HepG2 (cell line): Measurements from ENCODE around the gene TSHZ1. TPM values are rescaled to one million over a fixed set of nuclear protein-coding genes. Genes with fewer than 3 reads are reported as not detected.
A peak's percentile ranks its signal among the peaks of the same experiment; 100 is the strongest.

Source experiments
- ATAC-seq: fragments of 200-7000 bp; cut with Tn5 transposase; 3 replicates; pipeline ENCODE4 v1.9.1; 2020; ENCODE audit warnings: mild to moderate bottlenecking, moderate library complexity
- BruUV-seq: library from RNA; stranded (reverse); fragments of 400-500 nt; replicated peaks from 2 replicates; lab custom pipeline; 2021; lab: Mats Ljungman, UMichigan
- CTCF ChIA-PET: fragments of 300-600 bp; formaldehyde crosslinking; extraction: SDS; loops from one replicate; lab custom pipeline; 2021; ENCODE audit warnings: low total read pairs, inconsistent platforms, low intra/inter-chr PET ratio; lab: Yijun Ruan, JAX
- POLR2A ChIA-PET: fragments of 350-600 bp; sonication (Branson Sonifier 250); formaldehyde crosslinking; loops from one replicate; lab custom pipeline; 2020; ENCODE audit warnings: antibody characterized with exemption, inconsistent platforms; lab: Yijun Ruan, JAX
- DNase-seq: peaks from one replicate; pipeline ENCODE4 v3.0.0-alpha.2; 2015; ENCODE audit warnings: low spot score
- FAIRE-seq: peaks from 3 replicates; lab custom pipeline; 2011; peaks lifted over from hg19 to GRCh38; lab: Jason Lieb, UNC
- H2AFZ ChIP-seq: one replicate; pipeline ENCODE4 v1.6.1; 2011; ENCODE audit warnings: low read length, inconsistent platforms
- H3K27ac ChIP-seq: fragments of 300-600 bp; 3 replicates; pipeline ENCODE4 v1.8.0; 2011; ENCODE audit warnings: mixed run types, mild to moderate bottlenecking, mixed read lengths, low read length, inconsistent platforms; ENCODE audit not compliant: insufficient read depth; ENCODE audit errors: extremely low read length
- H3K27me3 ChIP-seq, 2 experiments: fragments of 200-600 bp in 1 of 2; 2 replicates in 1 of 2; 3 replicates in 1 of 2; pipeline versions ENCODE4 v1.6.0 to v1.8.0; 2011; ENCODE audit warnings: low read length in 2 of 2, mild to moderate bottlenecking in 2 of 2, moderate library complexity in 2 of 2, inconsistent platforms in 1 of 2; ENCODE audit not compliant: insufficient read depth in 2 of 2, control insufficient read depth in 1 of 2
- H3K36me3 ChIP-seq, 2 experiments: fragments of 200-600 bp in 1 of 2; replicated peaks in 1 of 2; 2 replicates in 1 of 2; 3 replicates in 1 of 2; pipeline versions ENCODE4 v1.5.1 to v1.8.0; 2011; ENCODE audit warnings: low read length in 2 of 2, inconsistent platforms in 1 of 2; ENCODE audit not compliant: insufficient read depth in 2 of 2, control insufficient read depth in 1 of 2
- H3K4me1 ChIP-seq: 2 replicates; pipeline ENCODE4 v1.5.1; 2012; ENCODE audit warnings: low read length, inconsistent platforms; ENCODE audit not compliant: insufficient read depth
- H3K4me2 ChIP-seq: 2 replicates; pipeline ENCODE4 v1.6.0; 2011; ENCODE audit warnings: low read depth, low read length, inconsistent platforms
- H3K4me3 ChIP-seq, 3 experiments: fragments of 200-600 bp in 1 of 3; sonication (generic), shearing (Covaris generic) in 1 of 3; replicated peaks in 1 of 3; 2 replicates each; pipeline ENCODE4 v1.5.1; 2011 to 2016; ENCODE audit warnings: low read length in 3 of 3, inconsistent platforms in 2 of 3, low read depth in 2 of 3, mild to moderate bottlenecking in 2 of 3, control low read depth in 1 of 3, mixed read lengths in 1 of 3; ENCODE audit not compliant: insufficient read depth in 1 of 3
- H3K79me2 ChIP-seq: one replicate; pipeline ENCODE4 v1.6.1; 2011; ENCODE audit warnings: low read length, inconsistent platforms; ENCODE audit not compliant: insufficient read depth
- H3K9ac ChIP-seq: 2 replicates; pipeline ENCODE4 v1.6.0; 2011; ENCODE audit warnings: mild to moderate bottlenecking, low read depth, low read length, inconsistent platforms; ENCODE audit not compliant: insufficient read depth
- H3K9me3 ChIP-seq: 2 replicates; pipeline ENCODE4 v1.5.1; 2012; ENCODE audit warnings: mild to moderate bottlenecking, low read length
- H4K20me1 ChIP-seq: 2 replicates; pipeline ENCODE4 v1.6.0; 2011; ENCODE audit warnings: inconsistent platforms, mild to moderate bottlenecking, low read length, moderate library complexity; ENCODE audit not compliant: insufficient read depth
- ADNP ChIP-seq: sonication (generic); formaldehyde crosslinking; IDR thresholded peaks from 2 replicates; pipeline ENCODE4 v1.4.0; 2020; ENCODE audit warnings: missing genetic modification reagents
- MAFK ChIP-seq, 2 experiments: IDR thresholded peaks in 1 of 2; conservative IDR thresholded peaks in 1 of 2; 2 replicates each; pipeline ENCODE4 v1.6.1; 2011; ENCODE audit warnings: improper control_type of control experiment in 2 of 2, low read length in 2 of 2
- NR3C1 ChIP-seq: sonication (generic); formaldehyde crosslinking; IDR thresholded peaks from 2 replicates; pipeline ENCODE4 v1.4.0; 2020; ENCODE audit warnings: missing genetic modification reagents
- U2AF2 ChIP-seq: fragments of 200-400 bp; formaldehyde crosslinking; IDR thresholded peaks from 2 replicates; pipeline ENCODE4 v1.6.1; 2017; ENCODE audit warnings: low read depth, mild to moderate bottlenecking, low read length
- ZNF350 ChIP-seq: sonication (generic); formaldehyde crosslinking; IDR thresholded peaks from 2 replicates; pipeline ENCODE4 v1.4.0; 2020; ENCODE audit warnings: mild to moderate bottlenecking, low read depth, missing genetic modification reagents, borderline replicate concordance
- ZNF441 ChIP-seq: sonication (generic); formaldehyde crosslinking; IDR thresholded peaks from 2 replicates; pipeline ENCODE4 v1.7.0; 2021; ENCODE audit warnings: missing genetic modification reagents, borderline replicate concordance
- WGBS: methylation state at CpG from one replicate; pipeline ENCODE4 v1.1.6; 2017; ENCODE audit warnings: low lambda C conversion rate; 5-methylcytosine and 5-hydroxymethylcytosine counted together
- in situ Hi-C: cut with HindIII; loops from 2 replicates; pipeline ENCODE4 v1.10.0; 2017; ENCODE audit warnings: low pct_unique_long_range_greater_than_20kb; ENCODE audit not compliant: extremely low pct_ligation_motif_present
- intact Hi-C: fragments of 100-400 bp; cut with micrococcal nuclease; formaldehyde crosslinking; loops from one replicate; pipeline ENCODE4 v1.10.0; 2022; ENCODE audit not compliant: unreplicated experiment
- polyA plus RNA-seq, 8 experiments: library from polyadenylated mRNA; depleted of rRNA in 3 of 8; stranded (reverse) in 7 of 8; unstranded in 1 of 8; fragments of >200 nt; fragmentation: Illumina TruSeq in 4 of 8; extraction: Trizol in 4 of 8; gene quantifications; 2 replicates each; pipeline versions ENCODE4 v1.2.1 to v1.2.3, GENCODE V29; 2011 to 2016; ENCODE audit warnings: low read depth in 4 of 8, missing spikeins in 1 of 8, mixed read lengths in 1 of 8; ENCODE audit not compliant: insufficient read depth in 1 of 8
- total RNA-seq, 5 experiments: library from RNA; depleted of rRNA; stranded (reverse); fragments of >200 nt; fragmentation: Illumina TruSeq; extraction: Trizol; gene quantifications; 2 replicates each; pipeline ENCODE4 v1.2.3, GENCODE V29; 2016; ENCODE audit warnings: low read depth in 1 of 5
- TF ChIP-seq, protein P1 (sequence below): sonication (generic); formaldehyde crosslinking; IDR thresholded peaks from 2 replicates; pipeline ENCODE4 v1.5.0; 2020; ENCODE audit warnings: missing genetic modification reagents
- TF ChIP-seq, protein P2 (sequence below), 2 experiments: fragments of 450-650 bp in 1 of 2; sonication (generic) in 1 of 2; formaldehyde crosslinking in 1 of 2; IDR thresholded peaks; 2 replicates each; pipeline versions ENCODE4 v1.6.1 to v1.8.0; 2016 to 2022; ENCODE audit warnings: antibody characterized with exemption in 1 of 2, mild to moderate bottlenecking in 1 of 2, missing genetic modification reagents in 1 of 2

Gene TSHZ1
- total and polyA plus RNA-seq, 2 of the 13 experiments (the other 11 are each of a cell fraction or from before 2014, with no cell fraction given): 2.5 to 2.7 TPM

DNA sequence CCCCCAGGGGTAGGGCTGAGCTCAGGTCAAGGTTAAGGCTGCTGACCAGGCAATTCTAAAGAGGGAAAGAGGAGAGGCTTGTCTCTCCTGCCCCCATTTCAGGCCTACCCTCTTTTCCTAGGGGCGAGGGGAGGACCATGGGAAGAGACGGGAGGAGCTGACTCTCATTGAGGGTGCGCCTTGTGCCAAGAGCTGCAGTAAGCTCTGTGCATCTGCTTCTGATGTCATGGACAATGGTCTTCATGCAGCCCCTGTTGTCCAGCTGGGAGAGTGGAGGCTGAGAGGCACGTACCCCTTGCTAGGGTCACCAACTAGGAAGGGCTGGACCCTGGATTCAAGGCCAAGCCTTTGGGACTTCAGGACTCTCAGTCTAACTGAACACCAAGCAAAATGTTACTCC is 46.9 kb upstream of the TSHZ1 start:
- FAIRE-seq (no peak), DNase-seq (no peak), ATAC-seq (no peak)
- Histone ChIP-seq H3K4me1 (peaks cover 13% of the 10 kb centered on the region), H3K79me2 (no peaks in the 10 kb centered on the region), H3K9me3 (no peaks in the 10 kb centered on the region), H2AFZ (no peak overlapping the region), H3K36me3 (no peaks in the 10 kb centered on the region), H3K4me2 (no peak overlapping the region), H4K20me1 (no peaks in the 10 kb centered on the region), H3K27me3 (peaks cover 0 to 31% of the 10 kb centered on the region in 2 experiments; a peak in 4 of 5 replicates), H3K4me3 (no peak overlapping the region), H3K27ac (no peak overlapping the region), H3K9ac (no peak overlapping the region)
- 58% methylated on average over 4 of the region's 4 CpGs for WGBS
- POLR2A ChIA-PET: no interaction called here
- intact Hi-C loops: loop anchor here (5.0 kb wide), 2 partner anchors 44 to 79 kb away; partner anchors contain the start of gene PTGR3
- BruUV-seq: no TSS peak
- CTCF ChIA-PET: no interaction called here
- TF ChIP-seq U2AF2 (no peak), ADNP (CRISPR knock-in tag) (no peak), MAFK (conservative IDR thresholded peaks at IDR 0.05 in 1 of 2, IDR thresholded peaks at IDR 0.05 in 1 of 2; ENCODE audit: low read length in 2 of 2) (peak; percentile 25 to 26; a peak in 1 of 4 replicates), ZNF441 (no peak), ZNF350 (CRISPR knock-in tag) (no peak)
- TF ChIP-seq, protein P1, sequence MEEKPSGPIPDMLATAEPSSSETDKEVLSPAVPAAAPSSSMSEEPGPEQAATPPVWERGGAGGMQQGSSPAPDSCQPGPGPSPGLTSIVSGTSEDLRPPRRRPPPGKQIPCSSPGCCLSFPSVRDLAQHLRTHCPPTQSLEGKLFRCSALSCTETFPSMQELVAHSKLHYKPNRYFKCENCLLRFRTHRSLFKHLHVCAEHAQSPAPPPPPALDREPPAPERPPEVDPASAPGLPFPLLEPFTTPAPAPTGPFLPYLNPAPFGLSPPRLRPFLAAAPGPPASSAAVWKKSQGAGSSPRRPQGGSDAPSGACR (CRISPR knock-in tag): no peak
- in situ Hi-C loops: loop anchor here (25.0 kb wide), 1 partner anchor 324 kb away; no protein-coding TSS in a partner anchor

DNA sequence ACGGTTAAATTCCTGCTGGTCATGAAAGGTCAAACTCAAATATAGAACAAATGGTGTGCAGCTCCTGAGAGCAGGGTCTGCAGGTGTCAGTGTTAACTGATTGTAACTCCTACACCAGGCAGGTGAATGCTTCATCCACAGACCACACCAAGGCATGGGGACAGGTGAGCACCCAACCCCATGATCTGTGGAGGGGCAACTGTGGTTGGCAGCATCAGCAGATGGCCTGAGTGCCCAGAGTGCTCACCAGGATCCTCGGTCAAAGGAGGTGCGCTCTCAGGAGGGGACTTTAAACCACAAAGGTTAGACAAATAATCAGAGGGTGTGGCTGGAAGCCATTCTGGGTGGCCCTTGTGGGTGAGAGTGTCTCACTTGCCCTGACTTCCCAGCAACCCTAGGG is 46.1 kb upstream of the TSHZ1 start:
- H3K27me3 ChIP-seq: peaks cover 0 to 31% of the 10 kb centered on the region in 2 experiments; a peak in 4 of 5 replicates
- H3K4me1 ChIP-seq: peaks cover 13% of the 10 kb centered on the region
- no TSS peak for BruUV-seq
- in situ Hi-C loops: loop anchor here (25.0 kb wide), 1 partner anchor 323 kb away; no protein-coding TSS in a partner anchor
- no peaks in the 10 kb centered on the region for H4K20me1 ChIP-seq
- H3K4me3 ChIP-seq: no peak overlapping the region
- no peak overlapping the region for H3K4me2 ChIP-seq
- 0% methylated on average over 1 of the region's 3 CpGs for WGBS
- FAIRE-seq (no peak), DNase-seq (no peak), ATAC-seq (no peak)
- no peak overlapping the region for H3K27ac ChIP-seq
- no peak overlapping the region for H2AFZ ChIP-seq
- CTCF ChIA-PET: no interaction called here
- POLR2A ChIA-PET: no interaction called here
- intact Hi-C loops: loop anchor here (5.0 kb wide), 2 partner anchors 43 to 78 kb away; partner anchors contain the start of gene PTGR3
- H3K79me2 ChIP-seq: no peaks in the 10 kb centered on the region
- no peak overlapping the region for H3K9ac ChIP-seq
- H3K36me3 ChIP-seq: no peaks in the 10 kb centered on the region
- H3K9me3 ChIP-seq: no peaks in the 10 kb centered on the region
- TF ChIP-seq, protein P2, sequence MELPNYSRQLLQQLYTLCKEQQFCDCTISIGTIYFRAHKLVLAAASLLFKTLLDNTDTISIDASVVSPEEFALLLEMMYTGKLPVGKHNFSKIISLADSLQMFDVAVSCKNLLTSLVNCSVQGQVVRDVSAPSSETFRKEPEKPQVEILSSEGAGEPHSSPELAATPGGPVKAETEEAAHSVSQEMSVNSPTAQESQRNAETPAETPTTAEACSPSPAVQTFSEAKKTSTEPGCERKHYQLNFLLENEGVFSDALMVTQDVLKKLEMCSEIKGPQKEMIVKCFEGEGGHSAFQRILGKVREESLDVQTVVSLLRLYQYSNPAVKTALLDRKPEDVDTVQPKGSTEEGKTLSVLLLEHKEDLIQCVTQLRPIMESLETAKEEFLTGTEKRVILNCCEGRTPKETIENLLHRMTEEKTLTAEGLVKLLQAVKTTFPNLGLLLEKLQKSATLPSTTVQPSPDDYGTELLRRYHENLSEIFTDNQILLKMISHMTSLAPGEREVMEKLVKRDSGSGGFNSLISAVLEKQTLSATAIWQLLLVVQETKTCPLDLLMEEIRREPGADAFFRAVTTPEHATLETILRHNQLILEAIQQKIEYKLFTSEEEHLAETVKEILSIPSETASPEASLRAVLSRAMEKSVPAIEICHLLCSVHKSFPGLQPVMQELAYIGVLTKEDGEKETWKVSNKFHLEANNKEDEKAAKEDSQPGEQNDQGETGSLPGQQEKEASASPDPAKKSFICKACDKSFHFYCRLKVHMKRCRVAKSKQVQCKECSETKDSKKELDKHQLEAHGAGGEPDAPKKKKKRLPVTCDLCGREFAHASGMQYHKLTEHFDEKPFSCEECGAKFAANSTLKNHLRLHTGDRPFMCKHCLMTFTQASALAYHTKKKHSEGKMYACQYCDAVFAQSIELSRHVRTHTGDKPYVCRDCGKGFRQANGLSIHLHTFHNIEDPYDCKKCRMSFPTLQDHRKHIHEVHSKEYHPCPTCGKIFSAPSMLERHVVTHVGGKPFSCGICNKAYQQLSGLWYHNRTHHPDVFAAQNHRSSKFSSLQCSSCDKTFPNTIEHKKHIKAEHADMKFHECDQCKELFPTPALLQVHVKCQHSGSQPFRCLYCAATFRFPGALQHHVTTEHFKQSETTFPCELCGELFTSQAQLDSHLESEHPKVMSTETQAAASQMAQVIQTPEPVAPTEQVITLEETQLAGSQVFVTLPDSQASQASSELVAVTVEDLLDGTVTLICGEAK (IDR thresholded peaks at IDR 0.05): no peak
- TF ChIP-seq, protein P2 (CRISPR knock-in tag; IDR thresholded peaks at IDR 0.05): no peak
- no peak for TF ChIP-seq NR3C1
